ENCODE measurements around the gene MGAT4B.
A peak's percentile ranks its signal among the peaks of the same experiment; 100 is the strongest.

Gene MGAT4B

GRCh38 chr5:179805529-179806249 is 977 bp downstream of the MGAT4B start:
- no peak for DNase-seq (ENCODE audit: low spot score)

- DNase-seq (ENCODE audit: low spot score), result no peak
Observed at GRCh38 chr5:179805070-179805528, 1.6 kb downstream of the MGAT4B start.

GRCh38 chr5:179804555-179804947 is 2.1 kb downstream of the MGAT4B start:
- DNase-seq (ENCODE audit: low spot score), result no peak

GRCh38 chr5:179803651-179804554 is 2.8 kb downstream of the MGAT4B start:
- DNase-seq (ENCODE audit: low spot score), result no peak

- DNase-seq (ENCODE audit: low spot score), result no peak
Observed at GRCh38 chr5:179802950-179803562, 3.6 kb downstream of the MGAT4B start.

- no peak for DNase-seq (ENCODE audit: low spot score)
Observed at GRCh38 chr5:179802207-179802883, 4.3 kb downstream of the MGAT4B start.

- DNase-seq (ENCODE audit: low spot score), result peak; percentile 81
Observed at GRCh38 chr5:179801304-179802206, 5.1 kb downstream of the MGAT4B start.

- DNase-seq (ENCODE audit: low spot score), result no peak
Observed at GRCh38 chr5:179800696-179801201, 5.9 kb downstream of the MGAT4B start.

- DNase-seq (ENCODE audit: low spot score), result no peak
Observed at GRCh38 chr5:179800071-179800695, 6.5 kb downstream of the MGAT4B start.

- no peak for DNase-seq (ENCODE audit: low spot score)
Observed at GRCh38 chr5:179799644-179799973, 7.1 kb downstream of the MGAT4B start.

- DNase-seq (ENCODE audit: low spot score), result no peak
Observed at GRCh38 chr5:179798771-179799643, 7.7 kb downstream of the MGAT4B start.

GRCh38 chr5:179798144-179798770 is 8.4 kb downstream of the MGAT4B start:
- DNase-seq (ENCODE audit: low spot score), result no peak

- no peak for DNase-seq (ENCODE audit: low spot score)
Observed at GRCh38 chr5:179797741-179798140, 8.9 kb downstream of the MGAT4B start.

- no peak for DNase-seq (ENCODE audit: low spot score)
Observed at GRCh38 chr5:179796877-179797608, 9.6 kb downstream of the MGAT4B start.

GRCh38 chr5:179795863-179796833 is 10.5 kb downstream of the MGAT4B start:
- DNase-seq (ENCODE audit: low spot score), result peak; percentile 85

- no peak for DNase-seq (ENCODE audit: low spot score)
Observed at GRCh38 chr5:179795049-179795862, 11.4 kb downstream of the MGAT4B start.

All from left forelimb (tissue), 1 donor.